PC-9 (cell line): ENCODE measurements around the gene ALPK1.

Experiments used
- CTCF ChIP-seq: fragments of 200-600 bp; sonication (generic); conservative IDR thresholded peaks from 2 replicates; pipeline ENCODE4 v1.6.1; 2017; ENCODE audit warnings: mixed run types, antibody characterized with exemption, mild to moderate bottlenecking, moderate library complexity
- EZH2 ChIP-seq: fragments of 200-600 bp; sonication (generic); IDR thresholded peaks from 2 replicates; pipeline ENCODE4 v1.8.0; 2017; ENCODE audit warnings: antibody characterized with exemption, low read depth

GRCh38 chr4:112316360-112316759 lies 19.2 kb downstream of the ALPK1 start:
- TF ChIP-seq EZH2 = no peak
- no peak for TF ChIP-seq CTCF
